HFFc6 (cell line): Measurements from ENCODE around the gene INPP5D. TPM values are rescaled to one million over a fixed set of nuclear protein-coding genes. Genes with fewer than 3 reads are reported as not detected.
A peak's percentile ranks its signal among the peaks of the same experiment; 100 is the strongest.

Experiments
- DNase-seq: peaks from one replicate; pipeline ENCODE4 v3.0.0-alpha.2; 2018
- H3K27ac Mint-ChIP-seq: 2 replicates; pipeline ENCODE4 v1.8.0; 2020; ENCODE audit warnings: mild to moderate bottlenecking, mixed read lengths
- H3K27me3 Mint-ChIP-seq: 2 replicates; pipeline ENCODE4 v1.8.0; 2021; ENCODE audit warnings: mild to moderate bottlenecking, moderate library complexity, mixed read lengths; ENCODE audit not compliant: insufficient read depth
- H3K36me3 Mint-ChIP-seq: 2 replicates; pipeline ENCODE4 v1.8.0; 2021; ENCODE audit warnings: low read depth, mixed read lengths
- H3K4me1 Mint-ChIP-seq: 2 replicates; pipeline ENCODE4 v1.8.0; 2020; ENCODE audit warnings: low read depth, mixed read lengths
- H3K4me3 Mint-ChIP-seq: 2 replicates; pipeline ENCODE4 v1.8.0; 2020; ENCODE audit warnings: mild to moderate bottlenecking, moderate library complexity, mixed read lengths
- H3K9me3 Mint-ChIP-seq: 2 replicates; pipeline ENCODE4 v1.8.0; 2020; ENCODE audit warnings: mild to moderate bottlenecking, mixed read lengths
- total RNA-seq, 6 experiments: library from RNA; stranded (reverse); fragmentation: NEBNext Ultra II Directional; extraction: Animal tissue kit (Norgen Biotek cat#: 25700); gene quantifications; 2 replicates in 1 of 6; 3 replicates in 5 of 6; pipeline ENCODE4 v1.2.3, GENCODE V29; 2021
- TF ChIP-seq, protein P1 (sequence below): fragments of 200-600 bp; sonication (generic); IDR thresholded peaks from 2 replicates; pipeline ENCODE4 v1.5.0; 2021; ENCODE audit warnings: antibody characterized with exemption, mild to moderate bottlenecking

Gene INPP5D
- total RNA-seq, 6 experiments from 2014 or later = 0.19 to 0.66 (median 0.43) TPM; not detected in 1

GRCh38 chr2:233124421-233125080 lies 64.4 kb downstream of the INPP5D start:
- Mint-ChIP-seq H3K27me3 (peaks cover 29% of the 10 kb centered on the region), H3K4me1 (no peaks in the 10 kb centered on the region), H3K9me3 (no peaks in the 10 kb centered on the region), H3K4me3 (no peak overlapping the region), H3K27ac (no peak overlapping the region), H3K36me3 (no peaks in the 10 kb centered on the region)
- DNase-seq = no peak
- TF ChIP-seq, protein P1, sequence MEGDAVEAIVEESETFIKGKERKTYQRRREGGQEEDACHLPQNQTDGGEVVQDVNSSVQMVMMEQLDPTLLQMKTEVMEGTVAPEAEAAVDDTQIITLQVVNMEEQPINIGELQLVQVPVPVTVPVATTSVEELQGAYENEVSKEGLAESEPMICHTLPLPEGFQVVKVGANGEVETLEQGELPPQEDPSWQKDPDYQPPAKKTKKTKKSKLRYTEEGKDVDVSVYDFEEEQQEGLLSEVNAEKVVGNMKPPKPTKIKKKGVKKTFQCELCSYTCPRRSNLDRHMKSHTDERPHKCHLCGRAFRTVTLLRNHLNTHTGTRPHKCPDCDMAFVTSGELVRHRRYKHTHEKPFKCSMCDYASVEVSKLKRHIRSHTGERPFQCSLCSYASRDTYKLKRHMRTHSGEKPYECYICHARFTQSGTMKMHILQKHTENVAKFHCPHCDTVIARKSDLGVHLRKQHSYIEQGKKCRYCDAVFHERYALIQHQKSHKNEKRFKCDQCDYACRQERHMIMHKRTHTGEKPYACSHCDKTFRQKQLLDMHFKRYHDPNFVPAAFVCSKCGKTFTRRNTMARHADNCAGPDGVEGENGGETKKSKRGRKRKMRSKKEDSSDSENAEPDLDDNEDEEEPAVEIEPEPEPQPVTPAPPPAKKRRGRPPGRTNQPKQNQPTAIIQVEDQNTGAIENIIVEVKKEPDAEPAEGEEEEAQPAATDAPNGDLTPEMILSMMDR = no peak

DNA sequence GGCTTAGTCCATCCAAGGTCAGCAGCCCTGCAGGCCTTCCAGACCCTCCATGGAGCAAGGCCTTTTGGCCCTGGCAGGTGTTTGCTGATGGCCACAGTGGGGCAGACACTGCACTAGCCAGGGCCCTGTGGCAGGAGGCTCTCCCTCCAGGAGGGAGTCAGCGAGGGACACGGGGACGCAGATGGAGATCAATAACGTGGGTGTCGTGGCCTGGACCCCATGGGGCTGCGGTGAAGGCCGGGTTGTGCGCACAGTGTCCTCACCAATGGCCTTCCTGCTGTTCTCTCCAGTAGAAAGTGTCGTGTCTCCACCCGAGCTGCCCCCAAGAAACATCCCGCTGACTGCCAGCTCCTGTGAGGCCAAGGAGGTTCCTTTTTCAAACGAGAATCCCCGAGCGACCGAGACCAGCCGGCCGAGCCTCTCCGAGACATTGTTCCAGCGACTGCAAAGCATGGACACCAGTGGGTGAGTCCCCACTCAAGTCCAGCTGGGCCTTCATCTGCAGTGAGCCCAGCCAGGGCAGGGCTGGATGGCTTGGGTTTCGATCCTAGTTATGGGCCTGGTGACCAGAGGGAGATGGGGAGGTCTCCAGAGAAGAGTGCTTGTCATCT lies 65.4 kb downstream of the INPP5D start:
- no peaks in the 10 kb centered on the region for H3K36me3 Mint-ChIP-seq
- TF ChIP-seq, protein P1 = no peak
- no peak overlapping the region for H3K4me3 Mint-ChIP-seq
- peaks cover 33% of the 10 kb centered on the region for H3K27me3 Mint-ChIP-seq
- no peaks in the 10 kb centered on the region for H3K9me3 Mint-ChIP-seq
- DNase-seq = no peak
- no peaks in the 10 kb centered on the region for H3K4me1 Mint-ChIP-seq
- no peak overlapping the region for H3K27ac Mint-ChIP-seq

- Mint-ChIP-seq H3K9me3 (no peaks in the 10 kb centered on the region), H3K27me3 (peaks cover 56% of the 10 kb centered on the region), H3K27ac (no peak overlapping the region), H3K36me3 (no peaks in the 10 kb centered on the region), H3K4me1 (no peaks in the 10 kb centered on the region), H3K4me3 (no peak overlapping the region)
- TF ChIP-seq, protein P1 = peak; percentile 41
- no peak for DNase-seq
These were observed 69.3 kb downstream of the INPP5D start for GRCh38 chr2:233129351-233129978.

- Mint-ChIP-seq H3K9me3 (no peaks in the 10 kb centered on the region), H3K27ac (no peak overlapping the region), H3K4me3 (no peak overlapping the region), H3K36me3 (no peaks in the 10 kb centered on the region), H3K4me1 (no peaks in the 10 kb centered on the region), H3K27me3 (peaks cover 52% of the 10 kb centered on the region)
- TF ChIP-seq, protein P1 = no peak
- DNase-seq = no peak
These were observed 69.9 kb downstream of the INPP5D start for GRCh38 chr2:233130024-233130423.

DNA sequence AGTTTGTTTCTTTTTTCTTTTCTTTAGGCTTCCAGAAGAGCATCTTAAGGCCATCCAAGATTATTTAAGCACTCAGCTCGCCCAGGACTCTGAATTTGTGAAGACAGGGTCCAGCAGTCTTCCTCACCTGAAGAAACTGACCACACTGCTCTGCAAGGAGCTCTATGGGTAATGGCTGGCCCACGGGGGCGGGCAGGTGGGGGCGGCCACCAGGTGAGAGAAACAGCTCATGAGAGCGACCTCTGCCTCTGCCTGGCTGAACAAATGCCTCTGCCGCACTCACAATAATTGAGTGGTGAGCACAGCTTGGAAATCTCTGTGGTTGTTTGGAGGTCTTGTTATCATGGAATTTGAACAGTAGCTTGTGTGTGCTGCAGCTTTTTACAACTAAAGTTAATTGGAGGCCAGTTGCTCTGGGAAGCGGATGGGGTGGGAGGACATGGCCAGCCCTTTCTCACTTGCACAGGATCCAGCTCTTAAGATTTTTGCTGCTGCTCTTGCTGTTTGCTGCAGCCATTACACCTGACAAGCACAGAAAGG lies 70.4 kb downstream of the INPP5D start:
- Mint-ChIP-seq H3K4me3 (no peak overlapping the region), H3K4me1 (no peaks in the 10 kb centered on the region), H3K27me3 (peaks cover 52% of the 10 kb centered on the region), H3K9me3 (no peaks in the 10 kb centered on the region), H3K36me3 (no peaks in the 10 kb centered on the region), H3K27ac (no peak overlapping the region)
- TF ChIP-seq, protein P1 = no peak
- DNase-seq = no peak
